Measurements from ENCODE around the gene MAP3K14.
"Not testable (repeated sequence)": the region's sequence is repeated elsewhere in the genome, so short reads cannot be mapped to it uniquely, and the experiment has no call there.

DNA sequence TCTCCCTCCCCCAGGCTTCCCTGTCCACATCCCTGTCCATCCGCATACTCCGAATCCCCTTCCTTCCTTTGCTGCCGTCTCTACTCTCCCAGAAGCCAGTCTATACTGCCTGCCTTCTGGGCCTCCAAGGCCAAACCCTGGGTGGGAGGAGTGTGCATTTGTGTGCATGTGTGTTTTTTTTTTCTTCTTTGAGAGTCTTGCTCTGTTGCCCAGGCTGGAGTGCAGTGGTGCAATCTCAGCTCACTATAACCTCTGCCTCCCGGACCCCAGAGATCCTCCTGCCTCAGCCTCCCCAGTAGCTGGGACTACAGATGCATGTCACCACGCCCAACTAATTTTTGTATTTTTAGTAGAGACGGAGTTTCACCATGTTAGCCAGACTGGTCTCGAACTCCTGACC, 63.6 kb downstream of the MAP3K14 start:
- TF ChIP-seq, protein P1, sequence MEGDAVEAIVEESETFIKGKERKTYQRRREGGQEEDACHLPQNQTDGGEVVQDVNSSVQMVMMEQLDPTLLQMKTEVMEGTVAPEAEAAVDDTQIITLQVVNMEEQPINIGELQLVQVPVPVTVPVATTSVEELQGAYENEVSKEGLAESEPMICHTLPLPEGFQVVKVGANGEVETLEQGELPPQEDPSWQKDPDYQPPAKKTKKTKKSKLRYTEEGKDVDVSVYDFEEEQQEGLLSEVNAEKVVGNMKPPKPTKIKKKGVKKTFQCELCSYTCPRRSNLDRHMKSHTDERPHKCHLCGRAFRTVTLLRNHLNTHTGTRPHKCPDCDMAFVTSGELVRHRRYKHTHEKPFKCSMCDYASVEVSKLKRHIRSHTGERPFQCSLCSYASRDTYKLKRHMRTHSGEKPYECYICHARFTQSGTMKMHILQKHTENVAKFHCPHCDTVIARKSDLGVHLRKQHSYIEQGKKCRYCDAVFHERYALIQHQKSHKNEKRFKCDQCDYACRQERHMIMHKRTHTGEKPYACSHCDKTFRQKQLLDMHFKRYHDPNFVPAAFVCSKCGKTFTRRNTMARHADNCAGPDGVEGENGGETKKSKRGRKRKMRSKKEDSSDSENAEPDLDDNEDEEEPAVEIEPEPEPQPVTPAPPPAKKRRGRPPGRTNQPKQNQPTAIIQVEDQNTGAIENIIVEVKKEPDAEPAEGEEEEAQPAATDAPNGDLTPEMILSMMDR (IDR thresholded peaks at IDR 0.05; ENCODE audit: low read length) = not testable (repeated sequence)
- TF ChIP-seq EZH2phosphoT487 (IDR thresholded peaks at IDR 0.05; ENCODE audit: low read length) = not testable (repeated sequence)

Measured in MM.1S (cell line).